Renal cortex interstitium (tissue), 11 donors: ENCODE results near the gene DZANK1. TPM values are rescaled to one million over a fixed set of nuclear protein-coding genes. Genes with fewer than 3 reads are reported as not detected.
"Not testable (repeated sequence)": the region's sequence is repeated elsewhere in the genome, so short reads cannot be mapped to it uniquely, and the experiment has no call there.

Experiments
- DNase-seq, 11 donors: peaks; one replicate each; pipeline ENCODE4 v3.0.0-alpha.2; 2013; ENCODE audit warnings: low read depth in 9 of 11, low spot score in 4 of 11; ENCODE audit errors: extremely low read depth in 1 of 11
- polyA plus RNA-seq, 3 donors: library from polyadenylated mRNA; unstranded; fragments of 120-200 nt; gene quantifications; one replicate each; pipeline ENCODE4 v1.2.1, GENCODE V29; 2013; ENCODE audit not compliant: insufficient read length in 3 of 3

The DZANK1 gene
- polyA plus RNA-seq, 3 donors = 7.2 to 10.3 (median 7.3) TPM

GRCh38 chr20:18465536-18466200 is 1.2 kb downstream of the DZANK1 start:
- DNase-seq = no peak

- no peak for DNase-seq
These were observed 10.2 kb downstream of the DZANK1 start for GRCh38 chr20:18456600-18456999.

GRCh38 chr20:18443886-18444285 is 22.9 kb downstream of the DZANK1 start:
- DNase-seq = no peak

- no peak for DNase-seq
These were observed 26.4 kb downstream of the DZANK1 start for GRCh38 chr20:18440403-18440802.

- DNase-seq = no peak
These were observed 30.0 kb downstream of the DZANK1 start for GRCh38 chr20:18436847-18437246.

- no peak for DNase-seq
These were observed 35.6 kb downstream of the DZANK1 start for GRCh38 chr20:18431206-18431605.

- no peak for DNase-seq
These were observed 36.5 kb downstream of the DZANK1 start for GRCh38 chr20:18430172-18430826.

- DNase-seq = peak in 2 of 11 donors; percentile 10 to 21
These were observed 38.2 kb downstream of the DZANK1 start for GRCh38 chr20:18428490-18429173.

- no peak for DNase-seq
These were observed 39.6 kb downstream of the DZANK1 start for GRCh38 chr20:18427214-18427613.

- DNase-seq = no peak
These were observed 45.2 kb downstream of the DZANK1 start for GRCh38 chr20:18421608-18422007.

GRCh38 chr20:18416486-18416885 is 50.3 kb downstream of the DZANK1 start:
- no peak for DNase-seq

- no peak for DNase-seq
These were observed 52.7 kb downstream of the DZANK1 start for GRCh38 chr20:18414140-18414539.

GRCh38 chr20:18412221-18412901 is 54.5 kb downstream of the DZANK1 start:
- DNase-seq = no peak

- DNase-seq = no peak
These were observed 61.0 kb downstream of the DZANK1 start for GRCh38 chr20:18405826-18406225.

- DNase-seq = no peak
These were observed 62.7 kb downstream of the DZANK1 start for GRCh38 chr20:18404172-18404571.

- no peak for DNase-seq
These were observed 63.6 kb downstream of the DZANK1 start for GRCh38 chr20:18403269-18403668.

- DNase-seq = no peak
These were observed 65.5 kb downstream of the DZANK1 start for GRCh38 chr20:18401305-18401704.

- DNase-seq = no peak
These were observed 66.4 kb downstream of the DZANK1 start for GRCh38 chr20:18400460-18400859.

- DNase-seq = not testable (repeated sequence)
These were observed 68.1 kb downstream of the DZANK1 start for GRCh38 chr20:18398713-18399112.

GRCh38 chr20:18397030-18397429 is 69.8 kb downstream of the DZANK1 start:
- DNase-seq = peak in 7 of 11 donors; percentile 13 to 44 (median 36)
